NB4 (cell line): ENCODE measurements around the gene RCBTB1.

Experiments
- DNase-seq: peaks from one replicate; pipeline ENCODE4 v3.0.0; 2010; ENCODE audit warnings: low read depth
- H3K4me3 ChIP-seq: one replicate; pipeline ENCODE4 v1.5.1; 2011; ENCODE audit warnings: mild to moderate bottlenecking, low read depth, low read length, moderate library complexity
- CTCF ChIP-seq: IDR thresholded peaks from one replicate; pipeline ENCODE4 v1.5.1; 2012; ENCODE audit warnings: low read depth, low read length
- MAX ChIP-seq: IDR thresholded peaks from 2 replicates; pipeline ENCODE4 v1.6.1; 2011; ENCODE audit warnings: low read depth, low read length
- MYC ChIP-seq: IDR thresholded peaks from 2 replicates; pipeline ENCODE4 v1.6.1; 2011; ENCODE audit warnings: low read depth, low read length
- POLR2A ChIP-seq: IDR thresholded peaks from 2 replicates; pipeline ENCODE4 v1.6.1; 2011; ENCODE audit warnings: mild to moderate bottlenecking; ENCODE audit not compliant: insufficient read length; ENCODE audit errors: extremely low read depth

Gene RCBTB1

GRCh38 chr13:49536144-49536873 lies 49.0 kb downstream of the RCBTB1 start:
- TF ChIP-seq CTCF (no peak), POLR2A (no peak), MYC (no peak), MAX (no peak)
- DNase-seq, result no peak
- H3K4me3 ChIP-seq, result no peak overlapping the region

GRCh38 chr13:49533591-49534269 lies 51.6 kb downstream of the RCBTB1 start:
- TF ChIP-seq MYC (no peak), CTCF (no peak), POLR2A (no peak), MAX (no peak)
- H3K4me3 ChIP-seq, result no peak overlapping the region
- DNase-seq, result peak; percentile 45

- TF ChIP-seq MAX (no peak), MYC (no peak), POLR2A (no peak), CTCF (no peak)
- DNase-seq, result no peak
- no peak overlapping the region for H3K4me3 ChIP-seq
Measured at GRCh38 chr13:49533011-49533410, 52.3 kb downstream of the RCBTB1 start.

- no peak for DNase-seq
- no peak for TF ChIP-seq POLR2A
- no peak for TF ChIP-seq CTCF
- TF ChIP-seq MYC, result no peak
- no peak for TF ChIP-seq MAX
- no peak overlapping the region for H3K4me3 ChIP-seq
Measured at GRCh38 chr13:49532593-49532992, 52.8 kb downstream of the RCBTB1 start.

GRCh38 chr13:49530457-49530856 lies 54.9 kb downstream of the RCBTB1 start:
- no peak for DNase-seq
- H3K4me3 ChIP-seq, result no peak overlapping the region
- no peak for TF ChIP-seq MYC
- no peak for TF ChIP-seq POLR2A
- no peak for TF ChIP-seq CTCF
- TF ChIP-seq MAX, result no peak
